Liver (tissue), 3 donors: ENCODE results near the gene ASAP2.
A peak's percentile ranks its signal among the peaks of the same experiment; 100 is the strongest.

Experiments
- FOXA1 ChIP-seq: IDR thresholded peaks from 2 replicates; pipeline ENCODE4 v1.6.1; 2016; ENCODE audit warnings: antibody characterized with exemption
- JUND ChIP-seq, 2 donors: IDR thresholded peaks; 2 replicates each; pipeline ENCODE4 v1.6.1; 2016; ENCODE audit warnings: antibody characterized with exemption in 2 of 2
- RAD21 ChIP-seq, 2 donors: IDR thresholded peaks; 2 replicates each; pipeline ENCODE4 v1.6.1; 2016; ENCODE audit warnings: antibody characterized with exemption in 2 of 2, mild to moderate bottlenecking in 2 of 2
- SP1 ChIP-seq: IDR thresholded peaks from 2 replicates; pipeline ENCODE4 v1.6.1; 2018; ENCODE audit warnings: antibody characterized with exemption, mild to moderate bottlenecking
- TF ChIP-seq, protein P1 (sequence below): fragments of 150-350 bp; IDR thresholded peaks from 2 replicates; pipeline ENCODE4 v1.5.1; 2017; ENCODE audit warnings: improper control_type of control experiment, low read depth, low read length; ENCODE audit not compliant: missing input control
- TF ChIP-seq, protein P2 (sequence below): IDR thresholded peaks from 2 replicates; pipeline ENCODE4 v1.6.1; 2016; ENCODE audit warnings: antibody characterized with exemption, mild to moderate bottlenecking
- donor health status: healthy.
- donor health status: healthy.

DNA sequence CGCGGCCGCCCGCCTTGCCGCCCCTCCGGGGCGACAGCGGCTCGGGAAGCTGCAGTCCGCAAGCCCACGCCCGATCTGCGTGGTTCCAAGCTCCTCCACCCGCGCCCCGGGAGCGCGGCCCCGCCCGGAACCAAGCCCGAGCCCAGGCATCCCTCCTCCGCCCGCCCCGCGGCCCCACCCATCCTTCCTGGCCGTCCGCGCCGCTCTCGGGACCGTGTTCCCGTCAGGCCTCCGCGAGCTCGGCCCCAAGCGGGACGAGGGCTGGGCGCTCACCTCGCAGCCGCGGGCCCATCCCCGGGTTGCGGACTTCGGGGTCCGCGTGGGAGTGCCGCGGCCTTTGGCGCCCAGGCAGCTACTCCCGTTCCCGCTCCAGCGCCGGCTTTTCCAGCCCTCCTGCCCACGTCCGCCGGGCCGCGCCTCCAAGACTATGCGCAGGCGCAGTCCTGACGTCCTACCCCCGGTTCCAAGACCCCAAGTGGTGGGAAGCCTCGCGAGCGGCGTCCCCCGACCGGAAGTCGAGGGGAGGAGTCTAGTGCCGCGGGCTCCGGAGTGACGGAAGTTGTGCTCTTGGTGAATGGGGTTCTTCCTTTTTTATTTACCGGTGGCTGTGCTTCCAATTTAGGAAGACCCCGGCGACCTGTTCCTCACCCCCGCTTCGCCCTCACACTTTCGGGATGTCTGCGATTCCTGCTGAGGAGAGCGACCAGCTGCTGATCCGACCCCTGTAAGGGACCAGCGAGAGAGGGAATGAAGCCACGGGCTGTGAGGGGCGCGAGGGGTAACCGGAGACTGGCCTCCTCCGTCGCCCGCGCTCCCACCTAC lies 216.7 kb downstream of the ASAP2 start, which contains the start of the genes CPSF3 and ITGB1BP1:
- TF ChIP-seq JUND (IDR thresholded peaks at IDR 0.05) (no peak), RAD21 (IDR thresholded peaks at IDR 0.05) (peak; percentile 29 to 34), SP1 (no peak), FOXA1 (no peak)
- TF ChIP-seq, protein P1, sequence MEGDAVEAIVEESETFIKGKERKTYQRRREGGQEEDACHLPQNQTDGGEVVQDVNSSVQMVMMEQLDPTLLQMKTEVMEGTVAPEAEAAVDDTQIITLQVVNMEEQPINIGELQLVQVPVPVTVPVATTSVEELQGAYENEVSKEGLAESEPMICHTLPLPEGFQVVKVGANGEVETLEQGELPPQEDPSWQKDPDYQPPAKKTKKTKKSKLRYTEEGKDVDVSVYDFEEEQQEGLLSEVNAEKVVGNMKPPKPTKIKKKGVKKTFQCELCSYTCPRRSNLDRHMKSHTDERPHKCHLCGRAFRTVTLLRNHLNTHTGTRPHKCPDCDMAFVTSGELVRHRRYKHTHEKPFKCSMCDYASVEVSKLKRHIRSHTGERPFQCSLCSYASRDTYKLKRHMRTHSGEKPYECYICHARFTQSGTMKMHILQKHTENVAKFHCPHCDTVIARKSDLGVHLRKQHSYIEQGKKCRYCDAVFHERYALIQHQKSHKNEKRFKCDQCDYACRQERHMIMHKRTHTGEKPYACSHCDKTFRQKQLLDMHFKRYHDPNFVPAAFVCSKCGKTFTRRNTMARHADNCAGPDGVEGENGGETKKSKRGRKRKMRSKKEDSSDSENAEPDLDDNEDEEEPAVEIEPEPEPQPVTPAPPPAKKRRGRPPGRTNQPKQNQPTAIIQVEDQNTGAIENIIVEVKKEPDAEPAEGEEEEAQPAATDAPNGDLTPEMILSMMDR = peak; percentile 12
- TF ChIP-seq, protein P2, sequence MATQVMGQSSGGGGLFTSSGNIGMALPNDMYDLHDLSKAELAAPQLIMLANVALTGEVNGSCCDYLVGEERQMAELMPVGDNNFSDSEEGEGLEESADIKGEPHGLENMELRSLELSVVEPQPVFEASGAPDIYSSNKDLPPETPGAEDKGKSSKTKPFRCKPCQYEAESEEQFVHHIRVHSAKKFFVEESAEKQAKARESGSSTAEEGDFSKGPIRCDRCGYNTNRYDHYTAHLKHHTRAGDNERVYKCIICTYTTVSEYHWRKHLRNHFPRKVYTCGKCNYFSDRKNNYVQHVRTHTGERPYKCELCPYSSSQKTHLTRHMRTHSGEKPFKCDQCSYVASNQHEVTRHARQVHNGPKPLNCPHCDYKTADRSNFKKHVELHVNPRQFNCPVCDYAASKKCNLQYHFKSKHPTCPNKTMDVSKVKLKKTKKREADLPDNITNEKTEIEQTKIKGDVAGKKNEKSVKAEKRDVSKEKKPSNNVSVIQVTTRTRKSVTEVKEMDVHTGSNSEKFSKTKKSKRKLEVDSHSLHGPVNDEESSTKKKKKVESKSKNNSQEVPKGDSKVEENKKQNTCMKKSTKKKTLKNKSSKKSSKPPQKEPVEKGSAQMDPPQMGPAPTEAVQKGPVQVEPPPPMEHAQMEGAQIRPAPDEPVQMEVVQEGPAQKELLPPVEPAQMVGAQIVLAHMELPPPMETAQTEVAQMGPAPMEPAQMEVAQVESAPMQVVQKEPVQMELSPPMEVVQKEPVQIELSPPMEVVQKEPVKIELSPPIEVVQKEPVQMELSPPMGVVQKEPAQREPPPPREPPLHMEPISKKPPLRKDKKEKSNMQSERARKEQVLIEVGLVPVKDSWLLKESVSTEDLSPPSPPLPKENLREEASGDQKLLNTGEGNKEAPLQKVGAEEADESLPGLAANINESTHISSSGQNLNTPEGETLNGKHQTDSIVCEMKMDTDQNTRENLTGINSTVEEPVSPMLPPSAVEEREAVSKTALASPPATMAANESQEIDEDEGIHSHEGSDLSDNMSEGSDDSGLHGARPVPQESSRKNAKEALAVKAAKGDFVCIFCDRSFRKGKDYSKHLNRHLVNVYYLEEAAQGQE = no peak
